GM23248 (cell line): ENCODE data around the gene PSEN2.

Source experiments
- EZH2 ChIP-seq: fragments of 200-600 bp; sonication (generic); IDR thresholded peaks from 2 replicates; pipeline ENCODE4 v1.6.1; 2018; ENCODE audit warnings: antibody characterized with exemption, mild to moderate bottlenecking; ENCODE audit not compliant: insufficient read depth, poor library complexity, severe bottlenecking
- EZH2phosphoT487 ChIP-seq: fragments of 200-600 bp; sonication (generic); IDR thresholded peaks from 2 replicates; pipeline ENCODE4 v1.6.1; 2018; ENCODE audit warnings: antibody characterized with exemption, moderate library complexity, mild to moderate bottlenecking, low read depth; ENCODE audit not compliant: insufficient read depth

DNA sequence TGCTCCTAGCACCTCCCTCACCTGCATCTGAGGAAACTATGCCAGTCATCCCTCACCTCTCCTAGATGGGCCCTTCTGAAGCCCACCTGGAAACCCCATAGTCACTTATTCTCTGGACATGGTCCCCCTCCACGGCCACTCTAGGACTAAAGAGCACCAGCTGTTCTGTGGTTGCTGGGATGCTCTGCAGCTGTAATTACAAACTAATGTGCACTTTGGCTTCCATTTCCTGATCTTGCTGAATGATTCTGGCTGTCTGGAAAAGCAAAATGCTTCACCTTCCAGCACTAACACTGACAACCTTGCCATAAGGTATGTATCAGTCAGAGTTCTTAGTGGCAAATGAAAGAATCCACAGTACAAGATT is 48.7 kb upstream of the PSEN2 start:
- TF ChIP-seq EZH2phosphoT487 (no peak), EZH2 (no peak)
